UCSD-AML1 (cell line): ENCODE results near the gene SETX.

ENCODE experiments used
- DNase-seq: peaks from one replicate; lab custom pipeline; 2025; ENCODE audit not compliant: unreplicated experiment; lab: John Stamatoyannopoulos, UW

SETX gene

GRCh38 chr9:132224645-132225044 lies 130.1 kb downstream of the SETX start:
- no peak for DNase-seq

GRCh38 chr9:132221941-132222340 lies 132.8 kb downstream of the SETX start:
- DNase-seq = no peak

GRCh38 chr9:132218208-132218607 lies 136.6 kb downstream of the SETX start:
- DNase-seq = no peak

GRCh38 chr9:132216861-132217619 lies 137.7 kb downstream of the SETX start:
- no peak for DNase-seq

- DNase-seq = no peak
Measured at GRCh38 chr9:132214027-132214622, 140.7 kb downstream of the SETX start.

- no peak for DNase-seq
Measured at GRCh38 chr9:132211570-132211969, 143.2 kb downstream of the SETX start.
